ENCODE results near the gene RHO.
A peak's percentile ranks its signal among the peaks of the same experiment; 100 is the strongest.

RHO gene

DNA sequence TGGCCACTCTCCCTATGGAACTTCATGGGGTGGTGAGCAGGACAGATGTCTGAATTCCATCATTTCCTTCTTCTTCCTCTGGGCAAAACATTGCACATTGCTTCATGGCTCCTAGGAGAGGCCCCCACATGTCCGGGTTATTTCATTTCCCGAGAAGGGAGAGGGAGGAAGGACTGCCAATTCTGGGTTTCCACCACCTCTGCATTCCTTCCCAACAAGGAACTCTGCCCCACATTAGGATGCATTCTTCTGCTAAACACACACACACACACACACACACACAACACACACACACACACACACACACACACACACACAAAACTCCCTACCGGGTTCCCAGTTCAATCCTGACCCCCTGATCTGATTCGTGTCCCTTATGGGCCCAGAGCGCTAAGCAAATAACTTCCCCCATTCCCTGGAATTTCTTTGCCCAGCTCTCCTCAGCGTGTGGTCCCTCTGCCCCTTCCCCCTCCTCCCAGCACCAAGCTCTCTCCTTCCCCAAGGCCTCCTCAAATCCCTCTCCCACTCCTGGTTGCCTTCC, 1.9 kb downstream of the RHO start:
- TF ChIP-seq, protein P1, sequence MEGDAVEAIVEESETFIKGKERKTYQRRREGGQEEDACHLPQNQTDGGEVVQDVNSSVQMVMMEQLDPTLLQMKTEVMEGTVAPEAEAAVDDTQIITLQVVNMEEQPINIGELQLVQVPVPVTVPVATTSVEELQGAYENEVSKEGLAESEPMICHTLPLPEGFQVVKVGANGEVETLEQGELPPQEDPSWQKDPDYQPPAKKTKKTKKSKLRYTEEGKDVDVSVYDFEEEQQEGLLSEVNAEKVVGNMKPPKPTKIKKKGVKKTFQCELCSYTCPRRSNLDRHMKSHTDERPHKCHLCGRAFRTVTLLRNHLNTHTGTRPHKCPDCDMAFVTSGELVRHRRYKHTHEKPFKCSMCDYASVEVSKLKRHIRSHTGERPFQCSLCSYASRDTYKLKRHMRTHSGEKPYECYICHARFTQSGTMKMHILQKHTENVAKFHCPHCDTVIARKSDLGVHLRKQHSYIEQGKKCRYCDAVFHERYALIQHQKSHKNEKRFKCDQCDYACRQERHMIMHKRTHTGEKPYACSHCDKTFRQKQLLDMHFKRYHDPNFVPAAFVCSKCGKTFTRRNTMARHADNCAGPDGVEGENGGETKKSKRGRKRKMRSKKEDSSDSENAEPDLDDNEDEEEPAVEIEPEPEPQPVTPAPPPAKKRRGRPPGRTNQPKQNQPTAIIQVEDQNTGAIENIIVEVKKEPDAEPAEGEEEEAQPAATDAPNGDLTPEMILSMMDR (IDR thresholded peaks at IDR 0.05; ENCODE audit: low read depth, low read length, missing control alignments): no peak
- in situ Hi-C loops (cut with HindIII; ENCODE audit: low sequenced_read_pairs): no loop called here

DNA sequence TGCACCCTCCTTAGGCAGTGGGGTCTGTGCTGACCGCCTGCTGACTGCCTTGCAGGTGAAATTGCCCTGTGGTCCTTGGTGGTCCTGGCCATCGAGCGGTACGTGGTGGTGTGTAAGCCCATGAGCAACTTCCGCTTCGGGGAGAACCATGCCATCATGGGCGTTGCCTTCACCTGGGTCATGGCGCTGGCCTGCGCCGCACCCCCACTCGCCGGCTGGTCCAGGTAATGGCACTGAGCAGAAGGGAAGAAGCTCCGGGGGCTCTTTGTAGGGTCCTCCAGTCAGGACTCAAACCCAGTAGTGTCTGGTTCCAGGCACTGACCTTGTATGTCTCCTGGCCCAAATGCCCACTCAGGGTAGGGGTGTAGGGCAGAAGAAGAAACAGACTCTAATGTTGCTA, 2.4 kb downstream of the RHO start:
- in situ Hi-C loops (cut with HindIII; ENCODE audit: low sequenced_read_pairs): no loop called here
- no peak for DNase-seq (ENCODE audit: low read depth)
- no peak overlapping the region for H3K4me3 ChIP-seq (ENCODE audit: low read depth, low read length)
- TF ChIP-seq, protein P1 (IDR thresholded peaks at IDR 0.05; ENCODE audit: low read depth, low read length, missing control alignments): no peak

More for the DNA sequence above, 1.9 kb downstream of the RHO start:
- H3K4me3 ChIP-seq (ENCODE audit: low read depth, low read length): no peak overlapping the region
- peak; percentile 54 for DNase-seq (ENCODE audit: low read depth)

- no peak for DNase-seq (ENCODE audit: low read depth)
- TF ChIP-seq, protein P1 (IDR thresholded peaks at IDR 0.05; ENCODE audit: low read depth, low read length, missing control alignments): no peak
- in situ Hi-C loops (cut with HindIII; ENCODE audit: low sequenced_read_pairs): no loop called here
- no peak overlapping the region for H3K4me3 ChIP-seq (ENCODE audit: low read depth, low read length)
These were observed 3.3 kb downstream of the RHO start for GRCh38 chr3:129531699-129532098.

DNA sequence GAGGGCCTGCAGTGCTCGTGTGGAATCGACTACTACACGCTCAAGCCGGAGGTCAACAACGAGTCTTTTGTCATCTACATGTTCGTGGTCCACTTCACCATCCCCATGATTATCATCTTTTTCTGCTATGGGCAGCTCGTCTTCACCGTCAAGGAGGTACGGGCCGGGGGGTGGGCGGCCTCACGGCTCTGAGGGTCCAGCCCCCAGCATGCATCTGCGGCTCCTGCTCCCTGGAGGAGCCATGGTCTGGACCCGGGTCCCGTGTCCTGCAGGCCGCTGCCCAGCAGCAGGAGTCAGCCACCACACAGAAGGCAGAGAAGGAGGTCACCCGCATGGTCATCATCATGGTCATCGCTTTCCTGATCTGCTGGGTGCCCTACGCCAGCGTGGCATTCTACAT, 3.8 kb downstream of the RHO start:
- H3K4me3 ChIP-seq (ENCODE audit: low read depth, low read length): no peak overlapping the region
- TF ChIP-seq, protein P1 (IDR thresholded peaks at IDR 0.05; ENCODE audit: low read depth, low read length, missing control alignments): no peak
- in situ Hi-C loops (cut with HindIII; ENCODE audit: low sequenced_read_pairs): no loop called here
- no peak for DNase-seq (ENCODE audit: low read depth)

GRCh38 chr3:129533406-129533805, 5.0 kb downstream of the RHO start:
- no peak for DNase-seq (ENCODE audit: low read depth)
- H3K4me3 ChIP-seq (ENCODE audit: low read depth, low read length): no peak overlapping the region
- in situ Hi-C loops (cut with HindIII; ENCODE audit: low sequenced_read_pairs): no loop called here
- TF ChIP-seq, protein P1 (IDR thresholded peaks at IDR 0.05; ENCODE audit: low read depth, low read length, missing control alignments): no peak

DNA sequence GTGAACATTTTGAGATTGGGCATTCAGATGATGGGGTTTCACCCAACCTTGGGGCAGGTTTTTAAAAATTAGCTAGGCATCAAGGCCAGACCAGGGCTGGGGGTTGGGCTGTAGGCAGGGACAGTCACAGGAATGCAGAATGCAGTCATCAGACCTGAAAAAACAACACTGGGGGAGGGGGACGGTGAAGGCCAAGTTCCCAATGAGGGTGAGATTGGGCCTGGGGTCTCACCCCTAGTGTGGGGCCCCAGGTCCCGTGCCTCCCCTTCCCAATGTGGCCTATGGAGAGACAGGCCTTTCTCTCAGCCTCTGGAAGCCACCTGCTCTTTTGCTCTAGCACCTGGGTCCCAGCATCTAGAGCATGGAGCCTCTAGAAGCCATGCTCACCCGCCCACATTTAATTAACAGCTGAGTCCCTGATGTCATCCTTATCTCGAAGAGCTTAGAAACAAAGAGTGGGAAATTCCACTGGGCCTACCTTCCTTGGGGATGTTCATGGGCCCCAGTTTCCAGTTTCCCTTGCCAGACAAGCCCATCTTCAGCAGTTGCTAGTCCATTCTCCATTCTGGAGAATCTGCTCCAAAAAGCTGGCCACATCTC, 6.1 kb downstream of the RHO start:
- DNase-seq (ENCODE audit: low read depth): no peak
- in situ Hi-C loops (cut with HindIII; ENCODE audit: low sequenced_read_pairs): no loop called here
- H3K4me3 ChIP-seq (ENCODE audit: low read depth, low read length): no peak overlapping the region
- TF ChIP-seq, protein P1 (IDR thresholded peaks at IDR 0.05; ENCODE audit: low read depth, low read length, missing control alignments): no peak

All from astrocyte of the cerebellum (primary cell).